HG02884 (cell line): ENCODE data around the gene NOPCHAP1.
A peak's percentile ranks its signal among the peaks of the same experiment; 100 is the strongest.
"Not testable (repeated sequence)": the region's sequence is repeated elsewhere in the genome, so short reads cannot be mapped to it uniquely, and the experiment has no call there.

Experiments used
- ATAC-seq: cut with Tn5 transposase; IDR thresholded peaks from one replicate; pipeline ENCODE4 v1.9.1; 2021; ENCODE audit warnings: mild to moderate bottlenecking, moderate library complexity; ENCODE audit not compliant: unreplicated experiment

The NOPCHAP1 gene

GRCh38 chr12:104964167-104964855 lies 21.8 kb upstream of the NOPCHAP1 start:
- ATAC-seq = no peak

- no peak for ATAC-seq
Observed at GRCh38 chr12:104964856-104965205, 21.3 kb upstream of the NOPCHAP1 start.

GRCh38 chr12:104966677-104967076 lies 19.4 kb upstream of the NOPCHAP1 start:
- ATAC-seq = peak; percentile 68

- ATAC-seq = no peak
Observed at GRCh38 chr12:104969343-104969742, 16.8 kb upstream of the NOPCHAP1 start.

- ATAC-seq = no peak
Observed at GRCh38 chr12:104971306-104971705, 14.8 kb upstream of the NOPCHAP1 start.

- ATAC-seq = no peak
Observed at GRCh38 chr12:104973250-104973649, 12.9 kb upstream of the NOPCHAP1 start.

GRCh38 chr12:104974626-104975290 lies 11.4 kb upstream of the NOPCHAP1 start:
- peak; percentile 96 for ATAC-seq

GRCh38 chr12:104975587-104976343 lies 10.4 kb upstream of the NOPCHAP1 start:
- ATAC-seq = no peak

- no peak for ATAC-seq
Observed at GRCh38 chr12:104976703-104977102, 9.4 kb upstream of the NOPCHAP1 start.

GRCh38 chr12:104977688-104978087 lies 8.4 kb upstream of the NOPCHAP1 start:
- ATAC-seq = not testable (repeated sequence)

GRCh38 chr12:104985206-104985605 lies 910 bp upstream of the NOPCHAP1 start:
- no peak for ATAC-seq

GRCh38 chr12:104990950-104991349 lies 4.8 kb downstream of the NOPCHAP1 start:
- ATAC-seq = no peak

- ATAC-seq = no peak
Observed at GRCh38 chr12:104991565-104992128, 5.5 kb downstream of the NOPCHAP1 start.

GRCh38 chr12:104994336-104994735 lies 8.2 kb downstream of the NOPCHAP1 start:
- ATAC-seq = no peak

GRCh38 chr12:104997541-104997940 lies 11.4 kb downstream of the NOPCHAP1 start:
- ATAC-seq = no peak

- no peak for ATAC-seq
Observed at GRCh38 chr12:104998423-104999346, 12.6 kb downstream of the NOPCHAP1 start.

- ATAC-seq = no peak
Observed at GRCh38 chr12:104999347-104999685, 13.2 kb downstream of the NOPCHAP1 start.

GRCh38 chr12:105001476-105001875 lies 15.4 kb downstream of the NOPCHAP1 start:
- ATAC-seq = no peak

GRCh38 chr12:105013892-105014291 lies 27.8 kb downstream of the NOPCHAP1 start:
- ATAC-seq = no peak

GRCh38 chr12:105014603-105015002 lies 28.5 kb downstream of the NOPCHAP1 start:
- ATAC-seq = no peak

- no peak for ATAC-seq
Observed at GRCh38 chr12:105015543-105015942, 29.4 kb downstream of the NOPCHAP1 start.
